OCI-LY1 (cell line): ENCODE measurements around the gene OR2A25.
"Not testable (repeated sequence)": the region's sequence is repeated elsewhere in the genome, so short reads cannot be mapped to it uniquely, and the experiment has no call there.

Experiments
- H2AFZ ChIP-seq: fragments of 200-600 bp; sonication (generic), shearing (Covaris generic); 2 replicates; pipeline ENCODE4 v1.6.0; 2014; ENCODE audit warnings: antibody characterized with exemption, mild to moderate bottlenecking, low read length
- H3F3A ChIP-seq: fragments of 200-600 bp; sonication (generic), shearing (Covaris generic); 2 replicates; pipeline ENCODE4 v1.6.0; 2014; ENCODE audit warnings: mild to moderate bottlenecking, antibody characterized with exemption, low read length, moderate library complexity; ENCODE audit not compliant: insufficient read depth
- H3K27ac ChIP-seq: fragments of 200-600 bp; sonication (generic); 2 replicates; pipeline ENCODE4 v1.5.1; 2014; ENCODE audit warnings: low read length, mixed run types, mild to moderate bottlenecking, low read depth; ENCODE audit not compliant: poor library complexity, severe bottlenecking
- H3K27me3 ChIP-seq: fragments of 200-600 bp; sonication (generic); 2 replicates; pipeline ENCODE4 v1.6.0; 2014; ENCODE audit warnings: antibody characterized with exemption, mild to moderate bottlenecking, low read length, moderate library complexity; ENCODE audit not compliant: insufficient read depth
- H3K36me3 ChIP-seq: fragments of 200-600 bp; sonication (generic); 2 replicates; pipeline ENCODE4 v1.6.1; 2014; ENCODE audit warnings: mild to moderate bottlenecking, antibody characterized with exemption, low read length, moderate library complexity, mixed read lengths; ENCODE audit not compliant: insufficient read depth
- H3K4me1 ChIP-seq: fragments of 200-600 bp; sonication (generic); 2 replicates; pipeline ENCODE4 v1.5.1; 2014; ENCODE audit warnings: mild to moderate bottlenecking, low read length, moderate library complexity; ENCODE audit not compliant: insufficient read depth, severe bottlenecking
- H3K4me2 ChIP-seq: fragments of 200-600 bp; sonication (generic), shearing (Covaris generic); 2 replicates; pipeline ENCODE4 v1.6.1; 2014; ENCODE audit warnings: low read length
- H3K4me3 ChIP-seq: fragments of 200-600 bp; sonication (generic); 2 replicates; pipeline ENCODE4 v1.5.1; 2014; ENCODE audit warnings: low read length, low read depth, mild to moderate bottlenecking, mixed read lengths; ENCODE audit not compliant: poor library complexity, severe bottlenecking
- H3K79me2 ChIP-seq: fragments of 200-600 bp; shearing (Covaris generic); 2 replicates; pipeline ENCODE4 v1.6.1; 2016; ENCODE audit warnings: mixed run types, low read length, mixed read lengths; ENCODE audit not compliant: insufficient read depth
- H3K9ac ChIP-seq: fragments of 200-600 bp; sonication (generic), shearing (Covaris generic); 2 replicates; pipeline ENCODE4 v1.6.1; 2014; ENCODE audit warnings: mild to moderate bottlenecking, low read length, mixed read lengths
- H3K9me2 ChIP-seq: fragments of 200-600 bp; sonication (generic), shearing (Covaris generic); 2 replicates; pipeline ENCODE4 v1.6.1; 2014; ENCODE audit warnings: low read depth, mild to moderate bottlenecking, low read length, mixed read lengths
- H3K9me3 ChIP-seq: fragments of 200-600 bp; shearing (Covaris generic); 2 replicates; pipeline ENCODE4 v1.6.1; 2014; ENCODE audit warnings: low read length, mixed read lengths
- H4K20me1 ChIP-seq: fragments of 200-600 bp; sonication (generic), shearing (Covaris generic); 2 replicates; pipeline ENCODE4 v1.6.0; 2016; ENCODE audit warnings: mild to moderate bottlenecking, low read length; ENCODE audit not compliant: insufficient read depth
- EZH2 ChIP-seq: fragments of 200-600 bp; sonication (generic), shearing (Covaris generic); IDR thresholded peaks from 2 replicates; pipeline ENCODE4 v1.8.0; 2017; ENCODE audit warnings: borderline replicate concordance, mixed run types, mild to moderate bottlenecking, antibody characterized with exemption, low read length, moderate library complexity, mixed read lengths
- TF ChIP-seq, protein P1 (sequence below): fragments of 200-600 bp; sonication (generic), shearing (Covaris generic); IDR thresholded peaks from 2 replicates; pipeline ENCODE4 v1.5.1; 2017; ENCODE audit warnings: mild to moderate bottlenecking, antibody characterized with exemption, low read length, moderate library complexity, mixed read lengths

Gene OR2A25

DNA sequence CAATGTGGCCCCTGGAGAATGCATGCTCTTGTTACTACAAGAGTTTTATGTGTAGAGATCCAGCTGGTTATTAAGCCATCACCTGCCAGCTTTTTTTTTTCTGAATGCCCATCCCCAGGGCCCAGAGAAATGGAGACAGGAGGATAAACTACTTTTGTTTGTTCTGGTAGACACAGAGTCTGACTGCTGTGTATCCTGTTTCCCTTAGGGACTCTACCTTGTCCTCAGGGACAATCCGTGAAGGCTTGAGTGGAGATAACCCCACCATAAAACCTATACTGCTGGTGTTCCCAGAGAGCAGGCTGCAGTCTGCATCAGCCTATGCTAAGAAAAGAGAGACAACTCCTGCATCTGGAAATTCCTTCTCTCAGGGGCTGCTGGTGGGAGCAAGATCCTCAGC lies 21.0 kb upstream of the OR2A25 start, which contains the start of gene OR2A5:
Gene OR2A5, plus strand, starts transcription at position 301 of the 400 bp plus-strand sequence. CDS start 1,454 bp downstream, outside the sequence.
- TF ChIP-seq EZH2 = no peak
- TF ChIP-seq, protein P1, sequence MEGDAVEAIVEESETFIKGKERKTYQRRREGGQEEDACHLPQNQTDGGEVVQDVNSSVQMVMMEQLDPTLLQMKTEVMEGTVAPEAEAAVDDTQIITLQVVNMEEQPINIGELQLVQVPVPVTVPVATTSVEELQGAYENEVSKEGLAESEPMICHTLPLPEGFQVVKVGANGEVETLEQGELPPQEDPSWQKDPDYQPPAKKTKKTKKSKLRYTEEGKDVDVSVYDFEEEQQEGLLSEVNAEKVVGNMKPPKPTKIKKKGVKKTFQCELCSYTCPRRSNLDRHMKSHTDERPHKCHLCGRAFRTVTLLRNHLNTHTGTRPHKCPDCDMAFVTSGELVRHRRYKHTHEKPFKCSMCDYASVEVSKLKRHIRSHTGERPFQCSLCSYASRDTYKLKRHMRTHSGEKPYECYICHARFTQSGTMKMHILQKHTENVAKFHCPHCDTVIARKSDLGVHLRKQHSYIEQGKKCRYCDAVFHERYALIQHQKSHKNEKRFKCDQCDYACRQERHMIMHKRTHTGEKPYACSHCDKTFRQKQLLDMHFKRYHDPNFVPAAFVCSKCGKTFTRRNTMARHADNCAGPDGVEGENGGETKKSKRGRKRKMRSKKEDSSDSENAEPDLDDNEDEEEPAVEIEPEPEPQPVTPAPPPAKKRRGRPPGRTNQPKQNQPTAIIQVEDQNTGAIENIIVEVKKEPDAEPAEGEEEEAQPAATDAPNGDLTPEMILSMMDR = no peak
- Histone ChIP-seq H2AFZ (no peak within 1 kb of the TSS), H3K27me3 (no peaks in the 10 kb centered on the region), H3K79me2 (no peaks in the 10 kb centered on the region), H3F3A (no peaks in the 10 kb centered on the region), H4K20me1 (no peaks in the 10 kb centered on the region), H3K27ac (no peak within 1 kb of the TSS), H3K9ac (no peak within 1 kb of the TSS), H3K36me3 (no peaks in the 10 kb centered on the region), H3K4me3 (no peak within 1 kb of the TSS), H3K4me2 (no peak within 1 kb of the TSS), H3K9me2 (no peaks in the 10 kb centered on the region), H3K9me3 (no peaks in the 10 kb centered on the region), H3K4me1 (no peaks in the 10 kb centered on the region)

DNA sequence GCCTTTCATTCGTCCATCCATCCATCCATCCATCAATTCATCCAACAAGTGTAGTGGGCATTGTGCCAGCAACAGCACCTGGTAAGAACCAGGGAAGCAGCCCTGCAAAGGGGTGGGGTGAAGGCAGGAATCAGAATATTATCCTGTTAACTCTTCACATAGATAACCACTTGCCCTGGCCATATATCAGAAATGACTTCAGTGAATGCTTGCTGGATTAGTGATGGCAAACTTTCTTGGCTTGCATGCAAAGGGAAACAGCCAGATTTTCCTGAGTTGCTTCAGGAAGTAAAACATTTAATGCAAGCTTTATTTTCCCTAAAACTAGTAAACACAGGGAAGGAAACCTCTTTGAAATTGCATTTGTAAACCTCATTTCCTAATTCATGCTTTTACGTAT lies 20.1 kb upstream of the OR2A25 start:
- TF ChIP-seq, protein P1 = no peak
- no peak for TF ChIP-seq EZH2
- Histone ChIP-seq H3K27ac (no peak overlapping the region), H4K20me1 (no peaks in the 10 kb centered on the region), H3K9me2 (no peaks in the 10 kb centered on the region), H3K79me2 (no peaks in the 10 kb centered on the region), H3K4me2 (no peak overlapping the region), H2AFZ (no peak overlapping the region), H3F3A (no peaks in the 10 kb centered on the region), H3K36me3 (no peaks in the 10 kb centered on the region), H3K4me3 (no peak overlapping the region), H3K27me3 (no peaks in the 10 kb centered on the region), H3K4me1 (no peaks in the 10 kb centered on the region), H3K9me3 (no peaks in the 10 kb centered on the region), H3K9ac (no peak overlapping the region)

DNA sequence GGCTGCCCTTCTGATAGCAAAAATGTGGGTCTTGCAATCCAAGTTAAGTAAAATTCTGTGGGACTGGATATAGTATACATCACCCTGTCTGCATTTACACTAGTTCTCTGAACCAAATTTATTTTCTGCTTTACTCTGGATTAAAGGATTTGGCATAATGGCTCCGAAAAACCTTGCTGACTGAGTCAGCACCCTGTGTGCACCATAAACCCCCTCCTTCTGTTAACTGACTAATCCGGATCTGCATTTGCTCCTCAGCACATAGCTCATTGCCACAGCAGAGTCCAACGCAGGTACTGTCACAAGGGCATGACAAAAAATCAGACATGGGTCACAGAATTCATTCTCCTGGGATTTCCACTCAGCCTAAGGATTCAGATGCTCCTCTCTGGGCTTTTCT lies 19.5 kb upstream of the OR2A25 start:
- Histone ChIP-seq H3F3A (no peaks in the 10 kb centered on the region), H3K79me2 (no peaks in the 10 kb centered on the region), H3K36me3 (no peaks in the 10 kb centered on the region), H3K4me2 (no peak overlapping the region), H3K27ac (no peak overlapping the region), H3K4me3 (no peak overlapping the region), H3K4me1 (no peaks in the 10 kb centered on the region), H2AFZ (no peak overlapping the region), H3K9me3 (no peaks in the 10 kb centered on the region), H3K9me2 (no peaks in the 10 kb centered on the region), H4K20me1 (no peaks in the 10 kb centered on the region), H3K27me3 (no peaks in the 10 kb centered on the region), H3K9ac (no peak overlapping the region)
- TF ChIP-seq, protein P1 = no peak
- no peak for TF ChIP-seq EZH2

DNA sequence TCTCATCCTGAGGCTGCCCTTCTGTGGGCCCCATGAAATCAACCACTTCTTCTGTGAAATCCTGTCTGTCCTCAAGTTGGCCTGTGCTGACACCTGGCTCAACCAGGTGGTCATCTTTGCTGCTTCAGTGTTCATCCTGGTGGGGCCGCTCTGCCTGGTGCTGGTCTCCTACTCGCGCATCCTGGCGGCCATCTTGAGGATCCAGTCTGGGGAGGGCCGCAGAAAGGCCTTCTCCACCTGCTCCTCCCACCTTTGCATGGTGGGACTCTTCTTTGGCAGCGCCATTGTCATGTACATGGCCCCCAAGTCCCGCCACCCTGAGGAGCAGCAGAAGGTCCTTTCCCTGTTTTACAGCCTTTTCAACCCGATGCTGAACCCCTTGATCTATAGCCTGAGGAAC lies 18.7 kb upstream of the OR2A25 start:
- H2AFZ ChIP-seq, H3K4me1 ChIP-seq, H3K9me2 ChIP-seq, H3F3A ChIP-seq, H3K4me2 ChIP-seq, H3K9me3 ChIP-seq, H3K9ac ChIP-seq, H3K27ac ChIP-seq, H3K36me3 ChIP-seq, H3K4me3 ChIP-seq, H3K79me2 ChIP-seq, H3K27me3 ChIP-seq, H4K20me1 ChIP-seq: not testable (repeated sequence)
